KOPT-K1 (cell line): Measurements from ENCODE around the gene RAP2B.

Experiments used
- H3K27ac ChIP-seq: fragments of 200-600 bp; sonication (generic); 2 replicates; pipeline ENCODE4 v1.5.1; 2016; ENCODE audit warnings: antibody characterized with exemption, mild to moderate bottlenecking, low read depth, low read length; ENCODE audit not compliant: poor library complexity, severe bottlenecking
- H3K36me3 ChIP-seq: fragments of 200-600 bp; sonication (generic); 2 replicates; pipeline ENCODE4 v1.5.1; 2017; ENCODE audit warnings: antibody characterized with exemption, mild to moderate bottlenecking, low read length, moderate library complexity; ENCODE audit not compliant: insufficient read depth
- H3K9me3 ChIP-seq: fragments of 200-600 bp; sonication (generic); 2 replicates; pipeline ENCODE4 v1.5.1; 2017; ENCODE audit warnings: antibody characterized with exemption, low read length, mild to moderate bottlenecking; ENCODE audit not compliant: insufficient read depth, poor library complexity, severe bottlenecking

RAP2B gene

DNA sequence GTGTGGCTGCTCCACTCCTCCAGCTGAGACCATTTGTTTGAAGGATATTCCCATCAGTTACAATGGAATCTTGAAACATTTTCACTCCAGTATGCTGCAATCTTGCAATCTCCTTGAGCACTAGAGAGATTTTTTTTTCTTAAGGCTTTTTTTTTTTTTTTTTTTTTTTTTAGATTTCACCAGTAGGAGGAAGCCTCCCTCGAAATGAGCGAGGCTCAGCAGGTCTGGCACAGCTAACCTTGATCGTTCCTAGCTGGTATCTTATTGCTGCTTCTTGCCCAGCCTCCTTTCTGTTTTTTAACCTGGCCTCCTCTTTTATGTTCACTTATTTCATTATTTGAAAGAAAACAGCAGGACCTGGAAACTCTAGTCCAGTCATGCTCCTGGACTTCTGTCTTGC is 48.1 kb downstream of the RAP2B start:
- Histone ChIP-seq H3K36me3 (no peaks in the 10 kb centered on the region), H3K9me3 (no peaks in the 10 kb centered on the region), H3K27ac (no peak overlapping the region)

DNA sequence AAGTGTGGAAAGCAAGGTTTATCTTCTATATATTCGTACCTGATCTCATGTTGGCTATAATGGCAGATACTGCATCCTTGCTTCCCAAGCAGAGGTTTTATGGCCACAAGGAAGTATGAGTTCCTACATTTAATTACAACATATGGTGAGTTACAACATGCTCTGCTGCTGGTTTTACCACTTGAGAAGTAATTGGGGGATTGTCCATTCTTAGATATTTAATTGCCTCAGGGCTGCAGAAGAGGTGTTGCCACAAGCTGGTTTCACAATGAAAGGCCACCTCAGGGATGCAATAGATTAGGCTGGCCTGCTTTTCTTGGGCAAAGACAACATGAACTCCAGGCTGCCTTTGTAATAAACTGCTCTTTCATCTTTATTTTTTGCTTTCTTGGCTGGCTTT is 48.6 kb downstream of the RAP2B start:
- Histone ChIP-seq H3K36me3 (no peaks in the 10 kb centered on the region), H3K9me3 (no peaks in the 10 kb centered on the region), H3K27ac (no peak overlapping the region)

DNA sequence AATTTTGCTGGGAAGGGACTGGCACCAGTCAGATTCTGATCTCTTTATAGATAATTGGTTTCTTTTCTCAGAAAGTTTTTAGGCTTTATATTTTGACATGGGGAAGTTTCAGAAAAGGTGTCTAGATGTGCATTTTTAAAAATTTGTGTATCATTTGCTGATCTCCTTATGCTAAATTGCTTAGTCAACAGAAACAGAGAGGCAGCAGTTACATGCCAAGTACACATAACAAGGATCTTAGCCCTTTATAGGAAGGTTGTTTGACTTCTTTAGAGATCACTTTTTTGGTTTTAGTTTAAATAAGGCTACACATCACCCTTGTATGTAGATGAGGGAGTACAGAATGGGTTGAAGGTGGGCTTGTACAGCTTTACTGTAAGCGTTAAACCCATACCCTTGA is 53.5 kb downstream of the RAP2B start:
- Histone ChIP-seq H3K9me3 (no peaks in the 10 kb centered on the region), H3K27ac (no peak overlapping the region), H3K36me3 (no peaks in the 10 kb centered on the region)

DNA sequence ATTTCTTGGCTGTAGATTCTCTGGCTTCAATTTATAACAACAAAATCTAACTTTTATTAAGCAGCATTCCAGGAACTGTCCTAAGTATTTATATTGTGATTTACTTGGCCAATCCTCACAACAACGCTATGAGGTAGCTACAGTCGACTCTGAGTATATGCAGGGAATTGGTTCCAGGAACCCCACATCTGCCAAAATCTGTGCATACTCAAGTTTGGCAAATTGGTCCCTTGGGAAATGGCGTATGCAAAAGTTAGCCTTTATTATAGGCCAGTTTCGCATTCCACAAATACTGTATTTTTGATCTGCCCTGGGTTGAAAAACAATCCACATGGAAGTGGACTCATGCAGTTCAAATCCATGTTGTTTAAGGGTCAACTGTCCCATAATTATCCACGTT is 53.9 kb downstream of the RAP2B start:
- Histone ChIP-seq H3K9me3 (no peaks in the 10 kb centered on the region), H3K27ac (no peak overlapping the region), H3K36me3 (no peaks in the 10 kb centered on the region)

DNA sequence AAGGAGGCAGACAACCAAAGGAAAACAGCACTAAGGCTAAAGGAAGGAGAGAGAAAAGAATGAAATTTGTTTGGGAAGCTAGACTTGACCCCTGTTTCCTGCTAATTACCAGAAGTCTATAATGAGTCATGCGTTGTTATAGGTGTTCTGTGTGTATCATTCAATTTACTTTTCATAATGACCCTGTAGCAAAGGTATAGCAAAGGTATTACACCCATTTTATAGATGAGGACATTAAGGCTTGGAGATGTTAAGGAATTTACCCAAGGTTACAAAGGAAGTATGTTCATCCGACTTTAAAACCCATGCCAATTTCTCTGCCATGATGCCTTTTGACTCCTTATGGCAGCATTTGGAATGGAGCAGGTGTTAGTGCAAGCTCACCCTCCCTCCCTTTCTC is 54.9 kb downstream of the RAP2B start:
- Histone ChIP-seq H3K9me3 (no peaks in the 10 kb centered on the region), H3K36me3 (no peaks in the 10 kb centered on the region)

DNA sequence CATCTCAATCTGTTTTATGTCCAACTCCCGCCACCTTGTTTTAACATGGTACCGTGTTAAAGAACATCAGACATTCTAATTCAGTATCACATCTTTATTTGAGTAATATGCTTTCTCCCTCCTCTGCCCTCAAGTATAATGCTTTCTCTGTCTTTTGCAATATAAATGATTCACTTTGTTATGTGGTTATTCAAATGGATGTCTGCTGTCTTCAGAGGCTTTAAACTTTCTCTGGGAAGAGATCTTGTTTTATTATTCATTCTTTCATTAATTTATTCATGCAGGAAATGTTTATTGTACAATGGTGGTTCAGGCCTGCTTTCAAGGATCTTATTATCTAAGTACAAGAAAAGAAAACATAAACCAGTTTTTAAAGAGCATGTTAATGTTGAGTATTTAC is 57.1 kb downstream of the RAP2B start:
- Histone ChIP-seq H3K36me3 (no peaks in the 10 kb centered on the region), H3K9me3 (no peaks in the 10 kb centered on the region), H3K27ac (no peak overlapping the region)

More for the DNA sequence above, 54.9 kb downstream of the RAP2B start:
- H3K27ac ChIP-seq = no peak overlapping the region
